HFFc6 (cell line): ENCODE measurements around the gene TOP1. TPM values are rescaled to one million over a fixed set of nuclear protein-coding genes. Genes with fewer than 3 reads are reported as not detected.
A peak's percentile ranks its signal among the peaks of the same experiment; 100 is the strongest.

Source experiments
- DNase-seq: peaks from one replicate; pipeline ENCODE4 v3.0.0-alpha.2; 2018
- H3K27ac Mint-ChIP-seq: 2 replicates; pipeline ENCODE4 v1.8.0; 2020; ENCODE audit warnings: mild to moderate bottlenecking, mixed read lengths
- H3K27me3 Mint-ChIP-seq: 2 replicates; pipeline ENCODE4 v1.8.0; 2021; ENCODE audit warnings: mild to moderate bottlenecking, moderate library complexity, mixed read lengths; ENCODE audit not compliant: insufficient read depth
- H3K36me3 Mint-ChIP-seq: 2 replicates; pipeline ENCODE4 v1.8.0; 2021; ENCODE audit warnings: low read depth, mixed read lengths
- H3K4me1 Mint-ChIP-seq: 2 replicates; pipeline ENCODE4 v1.8.0; 2020; ENCODE audit warnings: low read depth, mixed read lengths
- H3K4me3 Mint-ChIP-seq: 2 replicates; pipeline ENCODE4 v1.8.0; 2020; ENCODE audit warnings: mild to moderate bottlenecking, moderate library complexity, mixed read lengths
- H3K9me3 Mint-ChIP-seq: 2 replicates; pipeline ENCODE4 v1.8.0; 2020; ENCODE audit warnings: mild to moderate bottlenecking, mixed read lengths
- total RNA-seq, 6 experiments: library from RNA; stranded (reverse); fragmentation: NEBNext Ultra II Directional; extraction: Animal tissue kit (Norgen Biotek cat#: 25700); gene quantifications; 2 replicates in 1 of 6; 3 replicates in 5 of 6; pipeline ENCODE4 v1.2.3, GENCODE V29; 2021
- TF ChIP-seq, protein P1 (sequence below): fragments of 200-600 bp; sonication (generic); IDR thresholded peaks from 2 replicates; pipeline ENCODE4 v1.5.0; 2021; ENCODE audit warnings: antibody characterized with exemption, mild to moderate bottlenecking

Gene TOP1
- total RNA-seq, 6 experiments from 2014 or later = 62.1 to 77.0 (median 73.0) TPM

DNA sequence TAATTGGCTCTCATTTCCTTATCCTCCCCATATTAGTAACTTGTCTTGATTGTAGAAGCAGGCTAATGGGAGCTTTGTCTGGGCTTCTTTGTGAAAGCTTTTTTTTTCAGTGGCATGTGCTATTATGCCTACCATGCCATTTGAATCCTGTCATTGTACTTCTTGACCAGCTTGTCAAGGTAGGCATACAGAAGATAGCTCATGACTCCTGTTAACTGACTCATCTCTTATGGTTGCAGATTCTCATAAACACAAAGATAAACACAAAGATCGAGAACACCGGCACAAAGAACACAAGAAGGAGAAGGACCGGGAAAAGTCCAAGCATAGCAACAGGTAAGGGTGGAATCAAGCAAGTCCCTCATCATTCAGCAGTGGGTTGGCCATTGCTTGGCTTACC is 32.5 kb downstream of the TOP1 start:
- Mint-ChIP-seq H3K4me3 (no peak overlapping the region), H3K4me1 (peaks cover 58% of the 10 kb centered on the region), H3K27ac (no peak overlapping the region), H3K9me3 (no peaks in the 10 kb centered on the region), H3K27me3 (peaks cover 2% of the 10 kb centered on the region; the same call in 1 of the 2 replicates), H3K36me3 (peaks cover 47% of the 10 kb centered on the region)
- no peak for DNase-seq
- TF ChIP-seq, protein P1, sequence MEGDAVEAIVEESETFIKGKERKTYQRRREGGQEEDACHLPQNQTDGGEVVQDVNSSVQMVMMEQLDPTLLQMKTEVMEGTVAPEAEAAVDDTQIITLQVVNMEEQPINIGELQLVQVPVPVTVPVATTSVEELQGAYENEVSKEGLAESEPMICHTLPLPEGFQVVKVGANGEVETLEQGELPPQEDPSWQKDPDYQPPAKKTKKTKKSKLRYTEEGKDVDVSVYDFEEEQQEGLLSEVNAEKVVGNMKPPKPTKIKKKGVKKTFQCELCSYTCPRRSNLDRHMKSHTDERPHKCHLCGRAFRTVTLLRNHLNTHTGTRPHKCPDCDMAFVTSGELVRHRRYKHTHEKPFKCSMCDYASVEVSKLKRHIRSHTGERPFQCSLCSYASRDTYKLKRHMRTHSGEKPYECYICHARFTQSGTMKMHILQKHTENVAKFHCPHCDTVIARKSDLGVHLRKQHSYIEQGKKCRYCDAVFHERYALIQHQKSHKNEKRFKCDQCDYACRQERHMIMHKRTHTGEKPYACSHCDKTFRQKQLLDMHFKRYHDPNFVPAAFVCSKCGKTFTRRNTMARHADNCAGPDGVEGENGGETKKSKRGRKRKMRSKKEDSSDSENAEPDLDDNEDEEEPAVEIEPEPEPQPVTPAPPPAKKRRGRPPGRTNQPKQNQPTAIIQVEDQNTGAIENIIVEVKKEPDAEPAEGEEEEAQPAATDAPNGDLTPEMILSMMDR = no peak

DNA sequence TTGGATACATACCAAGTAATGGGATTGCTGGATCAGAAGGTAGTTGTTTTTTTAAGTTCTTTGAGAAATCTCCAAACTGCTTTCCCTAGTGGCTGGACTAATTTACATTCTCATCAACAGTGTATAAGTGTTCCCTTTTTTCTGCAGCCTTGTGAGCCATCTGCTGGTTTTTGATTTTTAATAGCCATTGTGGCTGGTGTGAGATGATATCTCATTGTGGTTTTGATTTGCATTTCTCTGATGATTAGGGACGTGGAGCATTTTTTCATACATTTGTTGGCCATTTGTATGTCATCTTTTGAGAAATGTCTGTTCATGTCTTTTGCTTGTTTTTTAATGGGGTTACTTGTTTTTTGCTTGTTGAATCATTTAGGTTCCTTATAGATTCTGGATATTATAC is 34.8 kb downstream of the TOP1 start:
- TF ChIP-seq, protein P1 = no peak; the same call in 1 of the 2 replicates
- Mint-ChIP-seq H3K4me3 (no peak overlapping the region), H3K9me3 (no peaks in the 10 kb centered on the region), H3K4me1 (peaks cover 56% of the 10 kb centered on the region), H3K36me3 (peaks cover 57% of the 10 kb centered on the region), H3K27ac (0 out of 2 replicates have a peak overlapping the region, but pooled peaks have one; percentile 15), H3K27me3 (peaks cover 2% of the 10 kb centered on the region)
- no peak for DNase-seq

DNA sequence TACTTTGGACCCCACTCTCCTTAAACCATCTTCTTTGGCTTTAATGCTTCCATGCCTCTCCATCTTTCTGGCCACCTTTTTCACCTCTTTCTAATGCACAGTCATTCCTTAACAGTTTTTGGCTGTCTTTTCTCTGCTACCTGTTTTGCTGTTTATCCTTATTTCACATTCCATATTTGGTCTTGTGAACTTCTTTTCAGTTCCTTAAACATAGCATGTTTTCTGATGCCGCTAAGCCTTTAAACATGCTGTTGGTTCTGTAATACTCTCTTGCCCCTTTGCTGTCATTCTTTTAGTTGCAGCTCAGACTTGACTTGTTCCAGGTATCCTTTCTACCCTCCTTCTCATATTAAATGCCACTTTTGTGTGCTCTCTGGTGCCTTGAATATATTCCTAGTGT is 35.8 kb downstream of the TOP1 start:
- Mint-ChIP-seq H3K4me1 (peaks cover 48% of the 10 kb centered on the region), H3K27ac (no peak overlapping the region; the same call in 1 of the 2 replicates), H3K9me3 (no peaks in the 10 kb centered on the region), H3K36me3 (peaks cover 63% of the 10 kb centered on the region), H3K4me3 (no peak overlapping the region), H3K27me3 (peaks cover 2% of the 10 kb centered on the region)
- TF ChIP-seq, protein P1 = no peak
- no peak for DNase-seq

DNA sequence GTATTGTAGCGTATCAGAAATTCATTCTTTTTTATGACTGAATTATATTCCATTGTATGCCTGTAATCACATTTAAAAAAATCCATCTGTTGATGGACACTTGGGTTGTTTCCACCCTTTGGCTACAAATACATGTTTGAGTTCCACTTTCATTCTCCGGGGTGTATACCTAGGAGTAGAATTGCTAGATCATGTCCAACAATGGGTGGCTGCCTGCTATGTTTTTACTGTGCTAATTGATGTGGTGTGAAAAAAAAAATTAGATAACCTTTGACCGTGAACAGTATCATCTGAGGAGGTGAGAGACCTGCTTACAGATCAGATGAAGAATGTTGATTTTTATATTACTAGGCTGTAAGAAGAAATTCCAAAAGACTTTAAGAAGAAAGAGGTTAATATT is 37.1 kb downstream of the TOP1 start:
- H3K4me1 Mint-ChIP-seq = peaks cover 53% of the 10 kb centered on the region
- TF ChIP-seq, protein P1 = no peak
- no peak for DNase-seq
- peaks cover 69% of the 10 kb centered on the region for H3K36me3 Mint-ChIP-seq
- H3K9me3 Mint-ChIP-seq = no peaks in the 10 kb centered on the region
- peaks cover 2% of the 10 kb centered on the region for H3K27me3 Mint-ChIP-seq
- H3K27ac Mint-ChIP-seq = 0 out of 2 replicates have a peak overlapping the region, but pooled peaks have one; percentile 33
- H3K4me3 Mint-ChIP-seq = no peak overlapping the region

DNA sequence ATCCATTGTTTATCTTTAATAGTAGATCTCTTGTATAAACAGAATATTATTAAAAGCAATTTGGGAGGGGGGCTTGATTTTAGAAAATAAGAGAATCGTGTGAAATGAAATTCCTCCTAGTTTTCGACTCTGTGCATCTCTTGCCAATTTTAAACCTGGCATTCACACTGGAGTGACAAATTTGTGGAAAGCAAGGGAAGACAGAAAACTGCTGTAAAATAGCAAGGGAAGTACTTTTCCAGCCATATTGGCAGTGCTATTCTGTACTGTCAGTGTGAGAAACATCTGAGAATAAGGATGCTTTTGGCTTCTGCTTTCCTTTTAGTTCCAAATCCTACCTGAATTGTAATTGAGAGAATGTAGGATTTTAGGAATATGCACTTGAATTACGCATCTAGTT is 40.2 kb downstream of the TOP1 start:
- Mint-ChIP-seq H3K36me3 (peaks cover 45% of the 10 kb centered on the region), H3K4me3 (no peak overlapping the region), H3K27me3 (peaks cover 2% of the 10 kb centered on the region), H3K9me3 (no peaks in the 10 kb centered on the region), H3K4me1 (peaks cover 64% of the 10 kb centered on the region), H3K27ac (no peak overlapping the region)
- TF ChIP-seq, protein P1 = no peak
- no peak for DNase-seq
